HepG2 (cell line): ENCODE measurements around the gene PLIN1. TPM values are rescaled to one million over a fixed set of nuclear protein-coding genes. Genes with fewer than 3 reads are reported as not detected.

Source experiments
- ATF7-NPFF ChIP-seq: sonication (generic); formaldehyde crosslinking; IDR thresholded peaks from 2 replicates; pipeline ENCODE4 v1.8.1; 2023; ENCODE audit warnings: mild to moderate bottlenecking, low read depth, missing genetic modification reagents, moderate library complexity
- HNRNPH1 ChIP-seq: fragments of 200-400 bp; formaldehyde crosslinking; optimal IDR thresholded peaks from 2 replicates; pipeline ENCODE3; 2017; ENCODE audit warnings: mild to moderate bottlenecking, low read depth, low read length
- HNRNPK ChIP-seq: fragments of 200-400 bp; formaldehyde crosslinking; IDR thresholded peaks from 2 replicates; pipeline ENCODE4 v1.6.1; 2018; ENCODE audit warnings: low read length, low read depth, moderate library complexity, mild to moderate bottlenecking; ENCODE audit not compliant: poor library complexity, severe bottlenecking
- MATR3 ChIP-seq: sonication (generic); formaldehyde crosslinking; IDR thresholded peaks from 2 replicates; pipeline ENCODE4 v1.4.0; 2020; ENCODE audit warnings: missing genetic modification reagents
- MTF2 ChIP-seq: sonication (generic); formaldehyde crosslinking; IDR thresholded peaks from 2 replicates; pipeline ENCODE4 v1.5.0; 2020; ENCODE audit warnings: missing genetic modification reagents, borderline replicate concordance
- NONO ChIP-seq, 2 experiments: fragments of 450-650 bp in 1 of 2; sonication (generic) in 1 of 2; formaldehyde crosslinking in 1 of 2; IDR thresholded peaks in 1 of 2; conservative IDR thresholded peaks in 1 of 2; 2 replicates each; pipeline versions ENCODE4 v1.6.1 to v1.8.0; 2017 to 2022; ENCODE audit warnings: mild to moderate bottlenecking in 1 of 2, missing genetic modification reagents in 1 of 2, moderate library complexity in 1 of 2
- SMAD9 ChIP-seq: sonication (generic); formaldehyde crosslinking; IDR thresholded peaks from 2 replicates; pipeline ENCODE4 v1.5.1; 2020; ENCODE audit warnings: mild to moderate bottlenecking, missing genetic modification reagents
- TERF1 ChIP-seq: sonication (generic); formaldehyde crosslinking; IDR thresholded peaks from 2 replicates; pipeline ENCODE4 v1.8.0; 2022; ENCODE audit warnings: mild to moderate bottlenecking, missing genetic modification reagents, moderate library complexity
- ZBTB40 ChIP-seq, 2 experiments: fragments of 450-650 bp in 1 of 2; sonication (generic) in 1 of 2; formaldehyde crosslinking in 1 of 2; IDR thresholded peaks; 2 replicates each; pipeline versions ENCODE4 v1.6.1 to v1.8.0; 2016 to 2022; ENCODE audit warnings: antibody characterized with exemption in 1 of 2, mild to moderate bottlenecking in 1 of 2, missing genetic modification reagents in 1 of 2
- ZNF768 ChIP-seq: sonication (generic); formaldehyde crosslinking; IDR thresholded peaks from 2 replicates; pipeline ENCODE4 v1.4.0; 2020; ENCODE audit warnings: missing genetic modification reagents
- polyA plus RNA-seq, 8 experiments: library from polyadenylated mRNA; depleted of rRNA in 3 of 8; stranded (reverse) in 7 of 8; unstranded in 1 of 8; fragments of >200 nt; fragmentation: Illumina TruSeq in 4 of 8; extraction: Trizol in 4 of 8; gene quantifications; 2 replicates each; pipeline versions ENCODE4 v1.2.1 to v1.2.3, GENCODE V29; 2011 to 2016; ENCODE audit warnings: low read depth in 4 of 8, missing spikeins in 1 of 8, mixed read lengths in 1 of 8; ENCODE audit not compliant: insufficient read depth in 1 of 8
- total RNA-seq, 5 experiments: library from RNA; depleted of rRNA; stranded (reverse); fragments of >200 nt; fragmentation: Illumina TruSeq; extraction: Trizol; gene quantifications; 2 replicates each; pipeline ENCODE4 v1.2.3, GENCODE V29; 2016; ENCODE audit warnings: low read depth in 1 of 5
- TF ChIP-seq, protein P1 (sequence below): sonication (generic); formaldehyde crosslinking; IDR thresholded peaks from 2 replicates; pipeline ENCODE4 v1.4.0; 2020; ENCODE audit warnings: missing genetic modification reagents, borderline replicate concordance

The PLIN1 gene
- total and polyA plus RNA-seq, 2 of the 13 experiments (the other 11 are each of a cell fraction or from before 2014, with no cell fraction given) = 0.74 to 1.2 TPM

DNA sequence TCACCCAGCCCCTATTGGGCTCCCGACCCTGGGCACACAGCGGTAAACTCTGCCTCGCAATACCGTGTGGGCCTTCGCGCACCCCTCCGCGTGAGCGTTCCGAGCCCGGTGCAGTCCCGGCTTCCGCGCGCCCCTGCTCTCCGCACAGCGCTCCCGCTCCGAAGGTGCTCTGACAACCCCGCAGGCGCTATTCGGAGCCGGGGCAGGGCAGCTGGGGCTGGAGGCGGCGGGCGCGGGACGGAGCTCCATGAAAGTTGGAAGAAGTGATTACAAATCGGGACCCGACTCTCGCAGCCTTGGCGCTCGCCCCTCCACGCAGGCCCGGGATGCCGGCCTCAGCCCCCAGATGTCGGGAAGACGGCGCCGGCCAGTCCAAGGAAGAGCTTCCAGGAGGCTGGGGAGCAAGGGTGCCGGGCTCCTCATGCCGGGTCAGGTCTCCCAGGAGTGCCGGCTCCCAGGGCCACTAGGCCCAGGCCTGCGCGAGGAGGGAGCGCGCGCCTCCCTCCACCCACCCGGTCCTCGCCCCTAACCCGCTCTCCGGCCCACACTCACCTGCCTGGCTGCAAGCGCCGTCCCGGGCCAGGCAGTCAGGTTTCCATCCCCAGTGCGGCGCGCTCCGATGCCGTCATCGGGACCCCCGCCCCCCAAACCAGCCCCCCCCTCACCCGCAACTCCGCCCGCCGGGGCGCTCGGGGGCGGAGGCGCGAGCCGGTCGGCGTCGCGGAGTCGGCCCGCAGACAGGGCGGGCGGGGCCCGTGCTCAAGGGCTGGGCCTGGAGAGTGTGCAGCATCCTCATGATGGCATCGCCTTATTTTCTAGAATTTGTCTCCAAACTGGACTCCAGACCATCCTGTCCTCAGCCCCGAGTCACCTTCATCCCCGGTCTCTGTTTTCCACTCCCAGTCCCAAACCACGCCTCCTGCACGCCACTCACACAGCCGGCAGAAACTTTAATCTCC lies 24.0 kb downstream of the PLIN1 start, which contains the start of gene KIF7 (continued):
- TF ChIP-seq HNRNPH1 (no peak), SMAD9 (CRISPR knock-in tag) (no peak), NONO (IDR thresholded peaks at IDR 0.05) (no peak), NONO (CRISPR knock-in tag; conservative IDR thresholded peaks at IDR 0.05) (0 out of 2 replicates have a peak, but pooled peaks have one; percentile 8), TERF1 (no peak), ZBTB40 (IDR thresholded peaks at IDR 0.05) (no peak), ZBTB40 (CRISPR knock-in tag; IDR thresholded peaks at IDR 0.05) (peak; percentile 46; the same call in 1 of the 2 replicates), ATF7-NPFF (CRISPR knock-in tag) (no peak), HNRNPK (peak; percentile 65), MATR3 (CRISPR knock-in tag) (no peak), MTF2 (no peak; the same call in 1 of the 2 replicates), ZNF768 (CRISPR knock-in tag) (0 out of 2 replicates have a peak, but pooled peaks have one; percentile 40)
- TF ChIP-seq, protein P1, sequence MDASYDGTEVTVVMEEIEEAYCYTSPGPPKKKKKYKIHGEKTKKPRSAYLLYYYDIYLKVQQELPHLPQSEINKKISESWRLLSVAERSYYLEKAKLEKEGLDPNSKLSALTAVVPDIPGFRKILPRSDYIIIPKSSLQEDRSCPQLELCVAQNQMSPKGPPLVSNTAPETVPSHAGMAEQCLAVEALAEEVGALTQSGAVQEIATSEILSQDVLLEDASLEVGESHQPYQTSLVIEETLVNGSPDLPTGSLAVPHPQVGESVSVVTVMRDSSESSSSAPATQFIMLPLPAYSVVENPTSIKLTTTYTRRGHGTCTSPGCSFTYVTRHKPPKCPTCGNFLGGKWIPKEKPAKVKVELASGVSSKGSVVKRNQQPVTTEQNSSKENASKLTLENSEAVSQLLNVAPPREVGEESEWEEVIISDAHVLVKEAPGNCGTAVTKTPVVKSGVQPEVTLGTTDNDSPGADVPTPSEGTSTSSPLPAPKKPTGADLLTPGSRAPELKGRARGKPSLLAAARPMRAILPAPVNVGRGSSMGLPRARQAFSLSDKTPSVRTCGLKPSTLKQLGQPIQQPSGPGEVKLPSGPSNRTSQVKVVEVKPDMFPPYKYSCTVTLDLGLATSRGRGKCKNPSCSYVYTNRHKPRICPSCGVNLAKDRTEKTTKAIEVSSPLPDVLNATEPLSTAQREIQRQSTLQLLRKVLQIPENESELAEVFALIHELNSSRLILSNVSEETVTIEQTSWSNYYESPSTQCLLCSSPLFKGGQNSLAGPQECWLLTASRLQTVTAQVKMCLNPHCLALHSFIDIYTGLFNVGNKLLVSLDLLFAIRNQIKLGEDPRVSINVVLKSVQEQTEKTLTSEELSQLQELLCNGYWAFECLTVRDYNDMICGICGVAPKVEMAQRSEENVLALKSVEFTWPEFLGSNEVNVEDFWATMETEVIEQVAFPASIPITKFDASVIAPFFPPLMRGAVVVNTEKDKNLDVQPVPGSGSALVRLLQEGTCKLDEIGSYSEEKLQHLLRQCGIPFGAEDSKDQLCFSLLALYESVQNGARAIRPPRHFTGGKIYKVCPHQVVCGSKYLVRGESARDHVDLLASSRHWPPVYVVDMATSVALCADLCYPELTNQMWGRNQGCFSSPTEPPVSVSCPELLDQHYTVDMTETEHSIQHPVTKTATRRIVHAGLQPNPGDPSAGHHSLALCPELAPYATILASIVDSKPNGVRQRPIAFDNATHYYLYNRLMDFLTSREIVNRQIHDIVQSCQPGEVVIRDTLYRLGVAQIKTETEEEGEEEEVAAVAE (CRISPR knock-in tag) = no peak
